ENCODE data around the gene ARHGAP25.

Gene ARHGAP25

GRCh38 chr2:68809324-68810240 is 75.0 kb downstream of the ARHGAP25 start:
- no peak overlapping the region for H3K27ac Mint-ChIP-seq
- DNase-seq, result no peak
- H3K36me3 Mint-ChIP-seq, result peaks cover 79% of the 10 kb centered on the region
- CTCF ChIA-PET, result interaction anchor here (1.7 kb wide), 1 partner anchor 58 kb away, joined by 7 read pairs; no protein-coding TSS in a partner anchor
- no peak overlapping the region for H3K4me3 Mint-ChIP-seq
- H3K27me3 Mint-ChIP-seq, result no peaks in the 10 kb centered on the region
- H3K9me3 Mint-ChIP-seq, result no peaks in the 10 kb centered on the region
- H3K4me1 Mint-ChIP-seq, result peaks cover 24% of the 10 kb centered on the region

- Mint-ChIP-seq H3K27me3 (no peaks in the 10 kb centered on the region), H3K9me3 (no peaks in the 10 kb centered on the region), H3K36me3 (peaks cover 80% of the 10 kb centered on the region), H3K4me3 (no peak overlapping the region), H3K27ac (peak overlapping the region; percentile 59), H3K4me1 (peaks cover 24% of the 10 kb centered on the region)
- CTCF ChIA-PET, result interaction anchor here (0.6 to 0.9 kb wide), 2 partner anchors 114 to 329 kb away, joined by 3 read pairs; no protein-coding TSS in a partner anchor
- no peak for DNase-seq
These were observed 76.8 kb downstream of the ARHGAP25 start for GRCh38 chr2:68811364-68811763.

- no peak for DNase-seq
- no peaks in the 10 kb centered on the region for H3K9me3 Mint-ChIP-seq
- peaks cover 21% of the 10 kb centered on the region for H3K4me1 Mint-ChIP-seq
- CTCF ChIA-PET, result no interaction called here
- H3K27me3 Mint-ChIP-seq, result no peaks in the 10 kb centered on the region
- H3K36me3 Mint-ChIP-seq, result peaks cover 76% of the 10 kb centered on the region
- peak overlapping the region; percentile 35 for H3K27ac Mint-ChIP-seq
- no peak overlapping the region for H3K4me3 Mint-ChIP-seq
These were observed 77.6 kb downstream of the ARHGAP25 start for GRCh38 chr2:68812251-68812650.

GRCh38 chr2:68813596-68813995 is 79.0 kb downstream of the ARHGAP25 start:
- Mint-ChIP-seq H3K9me3 (no peaks in the 10 kb centered on the region), H3K27ac (no peak overlapping the region), H3K36me3 (peaks cover 75% of the 10 kb centered on the region), H3K4me1 (peaks cover 10% of the 10 kb centered on the region), H3K4me3 (no peak overlapping the region), H3K27me3 (no peaks in the 10 kb centered on the region)
- no peak for DNase-seq
- CTCF ChIA-PET, result no interaction called here

GRCh38 chr2:68817306-68817705 is 82.7 kb downstream of the ARHGAP25 start:
- Mint-ChIP-seq H3K4me1 (peaks cover 3% of the 10 kb centered on the region), H3K36me3 (peaks cover 78% of the 10 kb centered on the region), H3K4me3 (no peak overlapping the region), H3K9me3 (no peaks in the 10 kb centered on the region), H3K27me3 (no peaks in the 10 kb centered on the region), H3K27ac (peak overlapping the region; percentile 77)
- CTCF ChIA-PET, result no interaction called here
- no peak for DNase-seq

- Mint-ChIP-seq H3K27ac (peak overlapping the region; percentile 3), H3K9me3 (no peaks in the 10 kb centered on the region), H3K4me1 (peaks cover 3% of the 10 kb centered on the region), H3K27me3 (no peaks in the 10 kb centered on the region), H3K4me3 (no peak overlapping the region), H3K36me3 (peaks cover 81% of the 10 kb centered on the region)
- no peak for DNase-seq
- CTCF ChIA-PET, result no interaction called here
These were observed 84.9 kb downstream of the ARHGAP25 start for GRCh38 chr2:68819556-68819955.

- H3K9me3 Mint-ChIP-seq, result no peaks in the 10 kb centered on the region
- H3K27me3 Mint-ChIP-seq, result no peaks in the 10 kb centered on the region
- no peak overlapping the region for H3K27ac Mint-ChIP-seq
- CTCF ChIA-PET, result no interaction called here
- H3K4me3 Mint-ChIP-seq, result no peak overlapping the region
- peaks cover 79% of the 10 kb centered on the region for H3K36me3 Mint-ChIP-seq
- H3K4me1 Mint-ChIP-seq, result peaks cover 4% of the 10 kb centered on the region
- DNase-seq, result no peak
These were observed 87.7 kb downstream of the ARHGAP25 start for GRCh38 chr2:68822207-68822872.

GRCh38 chr2:68824831-68825230 is 90.2 kb downstream of the ARHGAP25 start:
- H3K9me3 Mint-ChIP-seq, result no peaks in the 10 kb centered on the region
- CTCF ChIA-PET, result interaction anchor here (0.8 kb wide), 1 partner anchor 73 kb away, joined by 3 read pairs; no protein-coding TSS in a partner anchor
- H3K4me1 Mint-ChIP-seq, result peaks cover 26% of the 10 kb centered on the region
- H3K4me3 Mint-ChIP-seq, result no peak overlapping the region
- peak overlapping the region; percentile 63 for H3K27ac Mint-ChIP-seq
- no peaks in the 10 kb centered on the region for H3K27me3 Mint-ChIP-seq
- H3K36me3 Mint-ChIP-seq, result peaks cover 70% of the 10 kb centered on the region
- no peak for DNase-seq

- Mint-ChIP-seq H3K27me3 (no peaks in the 10 kb centered on the region), H3K9me3 (no peaks in the 10 kb centered on the region), H3K4me1 (peaks cover 36% of the 10 kb centered on the region), H3K4me3 (no peak overlapping the region), H3K27ac (peak overlapping the region; percentile 35), H3K36me3 (peaks cover 64% of the 10 kb centered on the region)
- CTCF ChIA-PET, result no interaction called here
- DNase-seq, result no peak
These were observed 91.3 kb downstream of the ARHGAP25 start for GRCh38 chr2:68825866-68826265.

- H3K9me3 Mint-ChIP-seq, result no peaks in the 10 kb centered on the region
- peak overlapping the region; percentile 94 for H3K27ac Mint-ChIP-seq
- H3K27me3 Mint-ChIP-seq, result no peaks in the 10 kb centered on the region
- H3K36me3 Mint-ChIP-seq, result peaks cover 54% of the 10 kb centered on the region
- H3K4me1 Mint-ChIP-seq, result peaks cover 55% of the 10 kb centered on the region
- H3K4me3 Mint-ChIP-seq, result no peak overlapping the region
- no peak for DNase-seq
- CTCF ChIA-PET, result no interaction called here
These were observed 93.1 kb downstream of the ARHGAP25 start for GRCh38 chr2:68827666-68828065.

- H3K9me3 Mint-ChIP-seq, result no peaks in the 10 kb centered on the region
- DNase-seq, result peak; percentile 85
- peaks cover 42% of the 10 kb centered on the region for H3K36me3 Mint-ChIP-seq
- H3K27me3 Mint-ChIP-seq, result no peaks in the 10 kb centered on the region
- peaks cover 62% of the 10 kb centered on the region for H3K4me1 Mint-ChIP-seq
- CTCF ChIA-PET, result interaction anchor here (0.6 to 1.9 kb wide), 7 partner anchors 8 to 120 kb away, joined by 3 to 7 read pairs (median 3); no protein-coding TSS in a partner anchor
- H3K27ac Mint-ChIP-seq, result peak overlapping the region; percentile 94
- peak overlapping the region; percentile 57 for H3K4me3 Mint-ChIP-seq
These were observed 94.5 kb downstream of the ARHGAP25 start for GRCh38 chr2:68828887-68829708.

- Mint-ChIP-seq H3K27ac (peak overlapping the region; percentile 94), H3K9me3 (no peaks in the 10 kb centered on the region), H3K27me3 (no peaks in the 10 kb centered on the region), H3K4me3 (peak overlapping the region; percentile 57), H3K4me1 (peaks cover 66% of the 10 kb centered on the region), H3K36me3 (peaks cover 36% of the 10 kb centered on the region)
- CTCF ChIA-PET, result interaction anchor here (0.6 to 1.9 kb wide), 8 partner anchors 44 to 121 kb away, joined by 3 to 7 read pairs (median 3); no protein-coding TSS in a partner anchor
- no peak for DNase-seq
These were observed 95.1 kb downstream of the ARHGAP25 start for GRCh38 chr2:68829749-68830148.

GRCh38 chr2:68831686-68832232 is 97.1 kb downstream of the ARHGAP25 start:
- H3K4me1 Mint-ChIP-seq, result peaks cover 78% of the 10 kb centered on the region
- no peak for DNase-seq
- H3K36me3 Mint-ChIP-seq, result peaks cover 23% of the 10 kb centered on the region
- peak overlapping the region; percentile 85 for H3K27ac Mint-ChIP-seq
- no peaks in the 10 kb centered on the region for H3K9me3 Mint-ChIP-seq
- H3K27me3 Mint-ChIP-seq, result no peaks in the 10 kb centered on the region
- CTCF ChIA-PET, result interaction anchor here (1.5 to 3.5 kb wide), 4 partner anchors 76 to 123 kb away, joined by 5 to 11 read pairs (median 6); no protein-coding TSS in a partner anchor
- H3K4me3 Mint-ChIP-seq, result peak overlapping the region; percentile 8
